CD1c-positive myeloid dendritic cell (primary cell): Measurements from ENCODE around the gene ITGA8.
"Not testable (repeated sequence)": the region's sequence is repeated elsewhere in the genome, so short reads cannot be mapped to it uniquely, and the experiment has no call there.

Experiments used
- DNase-seq: peaks from one replicate; pipeline ENCODE4 v3.0.0-alpha.2; 2016; ENCODE audit errors: extremely low spot score

Gene ITGA8

DNA sequence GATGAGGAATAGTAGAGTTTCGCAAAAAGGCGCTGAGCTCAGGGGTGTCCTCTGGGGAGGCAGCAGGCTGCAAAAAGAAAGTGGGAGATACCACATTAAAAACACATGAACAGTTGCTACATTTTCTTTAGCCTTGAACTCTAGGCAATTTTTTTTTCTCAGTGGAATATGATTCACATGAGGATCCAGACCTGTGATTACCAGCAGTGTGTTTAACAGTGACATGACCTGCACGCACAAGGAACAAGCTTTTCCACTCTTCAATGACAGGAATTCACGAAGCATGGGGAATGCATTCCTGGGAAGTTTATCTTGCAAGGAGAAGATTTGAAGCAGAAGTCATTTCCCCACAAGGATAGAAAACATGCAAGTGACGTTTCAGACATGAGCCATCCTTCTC is 161.6 kb downstream of the ITGA8 start:
- DNase-seq = no peak

DNA sequence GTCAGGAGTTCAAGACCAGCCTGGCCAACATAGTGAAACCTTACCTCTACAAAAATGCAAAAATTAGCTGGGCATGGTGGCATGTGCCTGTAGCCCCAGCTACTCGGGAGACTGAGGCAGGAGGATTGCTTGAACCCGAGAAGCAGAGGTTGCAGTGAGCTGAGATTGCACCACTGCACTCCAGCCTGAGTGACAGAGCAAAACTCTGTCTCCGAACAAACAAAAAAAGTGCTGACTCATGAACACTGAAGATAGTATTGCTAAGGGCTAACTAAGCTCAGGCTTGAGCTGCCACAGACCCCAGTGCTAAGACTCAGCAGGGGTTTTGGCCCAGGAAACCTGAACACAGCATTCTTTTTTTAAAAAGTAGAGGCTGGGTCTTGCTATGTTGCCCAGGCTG is 162.6 kb downstream of the ITGA8 start:
- DNase-seq = not testable (repeated sequence)

DNA sequence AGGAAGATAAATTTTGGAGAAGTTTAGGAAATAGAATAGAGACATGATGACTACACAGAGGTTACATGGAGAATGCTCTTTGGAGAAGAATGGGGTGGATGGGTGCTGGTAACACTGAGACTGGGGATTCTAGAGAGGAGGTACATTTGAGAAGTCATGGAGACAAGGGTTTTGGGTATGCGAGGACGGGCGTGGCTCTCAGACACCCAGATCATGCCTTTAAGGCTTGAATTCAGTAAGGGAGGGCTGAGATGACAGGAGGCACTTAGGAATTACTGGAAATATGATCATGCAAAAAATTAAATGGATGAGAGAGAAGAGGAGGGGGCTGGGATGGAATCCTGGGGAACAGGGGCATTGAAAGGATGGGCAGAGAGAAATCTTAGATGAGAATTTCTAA is 168.8 kb downstream of the ITGA8 start:
- no peak for DNase-seq

DNA sequence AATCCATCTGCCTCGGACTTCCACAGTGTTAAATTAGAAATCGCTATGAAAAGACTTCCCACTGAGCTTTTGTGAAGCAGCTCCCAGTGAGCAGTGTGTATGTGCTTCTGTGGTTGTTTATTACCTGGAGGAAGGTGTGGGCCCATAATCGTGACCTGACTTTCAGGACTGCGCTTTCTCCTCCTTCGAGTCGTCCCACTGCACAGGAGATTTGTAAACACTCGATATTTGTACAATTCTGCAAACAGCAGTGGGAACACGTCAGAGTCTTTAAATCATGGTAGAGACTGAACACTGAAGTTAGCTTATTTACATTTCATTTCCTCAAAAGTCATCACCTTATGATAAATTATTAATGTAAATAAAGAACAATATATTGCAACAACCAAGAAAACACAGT is 171.4 kb downstream of the ITGA8 start:
- no peak for DNase-seq

DNA sequence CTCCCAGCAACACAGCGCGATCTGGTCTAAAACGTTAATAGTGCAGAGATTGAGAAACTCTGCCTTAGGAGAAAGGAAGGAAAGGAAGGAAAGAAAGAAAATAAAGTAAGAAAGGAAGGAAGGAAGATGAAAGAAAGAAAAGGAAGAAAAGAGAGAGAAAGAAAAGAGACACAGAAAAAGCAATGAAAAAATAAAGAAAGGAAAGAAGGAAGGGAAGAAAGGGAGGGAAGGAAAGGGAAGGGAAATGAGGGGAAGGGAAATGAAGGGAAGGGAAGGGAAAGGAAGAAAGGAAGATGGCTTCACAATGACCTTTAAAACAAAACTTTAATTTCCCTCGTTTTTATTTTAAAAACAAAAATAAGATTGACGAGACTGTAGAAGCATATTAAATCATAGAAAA is 173.1 kb downstream of the ITGA8 start:
- no peak for DNase-seq

DNA sequence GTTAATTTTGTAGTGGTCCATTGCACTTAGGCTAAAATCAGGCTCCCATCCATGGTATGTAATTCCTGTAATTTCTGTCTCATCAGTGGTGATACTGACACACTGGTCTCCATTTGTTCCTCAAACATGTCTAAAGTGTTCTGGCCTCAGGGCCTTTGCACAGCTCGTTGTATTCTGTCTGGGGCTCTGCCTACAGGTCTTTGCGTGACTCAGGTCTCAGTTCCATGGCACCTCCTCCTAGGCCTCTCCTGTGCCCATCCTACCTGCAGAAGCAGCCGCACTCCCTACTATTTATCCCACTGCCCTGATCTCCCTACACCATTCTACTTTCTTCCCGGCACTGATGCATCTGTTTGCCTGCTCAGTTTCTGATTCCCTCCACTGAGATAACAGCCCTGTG is 173.8 kb downstream of the ITGA8 start:
- no peak for DNase-seq

DNA sequence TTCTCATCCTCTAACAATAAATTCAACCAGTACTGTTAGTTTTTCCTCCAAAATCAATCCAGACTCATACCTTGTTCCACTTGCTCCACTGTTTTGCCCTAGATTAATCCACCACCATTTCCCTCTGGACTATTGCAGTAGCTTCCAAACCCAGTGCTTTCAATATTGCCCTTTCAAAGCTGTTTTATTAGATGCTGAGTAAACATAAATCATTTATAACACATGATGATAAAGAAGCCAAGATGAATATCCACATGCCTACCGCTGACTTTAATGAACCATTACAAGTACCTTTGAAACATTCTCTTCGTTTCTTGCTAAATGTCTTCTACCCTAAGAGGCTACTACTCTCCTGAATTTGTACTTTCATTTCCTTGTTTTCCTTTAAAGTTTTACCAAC is 174.5 kb downstream of the ITGA8 start:
- DNase-seq = no peak

DNA sequence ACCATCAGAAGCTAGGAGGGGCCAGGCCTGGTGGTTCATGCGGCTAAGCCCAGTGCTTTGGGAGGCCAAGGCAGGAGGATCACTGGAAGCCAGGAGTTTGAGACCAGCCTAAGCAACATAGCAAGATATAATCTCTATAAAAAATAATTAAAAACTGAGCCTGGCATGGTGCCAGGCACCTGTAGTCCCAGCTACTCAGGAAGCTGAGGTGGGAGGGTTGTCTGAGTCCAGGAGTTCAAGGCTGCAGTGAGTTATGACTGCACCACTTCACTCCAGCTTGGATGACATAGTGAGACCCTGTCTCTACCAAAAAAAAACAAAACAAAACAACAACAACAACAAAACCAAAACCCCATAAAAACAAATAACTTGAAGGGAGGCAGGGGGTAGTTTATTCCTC is 175.7 kb downstream of the ITGA8 start:
- no peak for DNase-seq

DNA sequence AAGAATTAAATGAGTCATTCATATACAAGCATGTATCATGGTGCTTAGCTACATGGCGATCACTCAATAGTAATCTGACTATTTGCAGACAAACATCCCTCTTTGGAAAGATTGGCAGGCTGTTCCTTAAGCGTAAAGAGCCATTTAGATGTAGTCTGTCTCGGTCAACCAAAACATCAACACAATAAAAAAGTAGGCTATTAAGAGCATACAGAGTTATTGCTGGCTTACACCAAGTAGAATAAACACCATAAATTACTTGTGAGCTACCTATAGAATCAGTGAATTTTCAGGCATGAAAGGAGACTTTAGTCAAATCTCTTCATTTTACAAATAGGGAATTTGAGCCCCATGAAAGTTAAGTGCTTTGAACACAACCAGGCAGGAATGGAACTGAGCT is 176.9 kb downstream of the ITGA8 start:
- no peak for DNase-seq

DNA sequence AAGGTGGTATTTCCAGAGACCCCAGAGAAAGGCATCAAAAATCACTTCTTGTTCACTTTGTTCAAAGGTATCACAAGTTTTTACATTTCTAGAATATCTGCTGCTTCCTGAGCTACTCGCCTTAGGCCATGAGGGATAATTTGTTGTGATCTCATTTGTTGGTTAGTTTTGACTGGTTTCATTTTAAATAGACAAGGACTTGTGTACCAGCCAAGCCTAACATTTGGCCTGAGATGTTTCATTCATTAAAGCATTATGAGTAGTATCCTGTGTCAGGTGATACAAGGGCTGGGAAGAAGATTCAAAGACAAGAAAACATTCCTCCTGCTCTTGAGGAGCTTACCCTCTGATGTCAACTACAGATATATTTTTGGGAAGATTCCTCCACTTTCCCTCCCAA is 178.3 kb downstream of the ITGA8 start:
- no peak for DNase-seq

DNA sequence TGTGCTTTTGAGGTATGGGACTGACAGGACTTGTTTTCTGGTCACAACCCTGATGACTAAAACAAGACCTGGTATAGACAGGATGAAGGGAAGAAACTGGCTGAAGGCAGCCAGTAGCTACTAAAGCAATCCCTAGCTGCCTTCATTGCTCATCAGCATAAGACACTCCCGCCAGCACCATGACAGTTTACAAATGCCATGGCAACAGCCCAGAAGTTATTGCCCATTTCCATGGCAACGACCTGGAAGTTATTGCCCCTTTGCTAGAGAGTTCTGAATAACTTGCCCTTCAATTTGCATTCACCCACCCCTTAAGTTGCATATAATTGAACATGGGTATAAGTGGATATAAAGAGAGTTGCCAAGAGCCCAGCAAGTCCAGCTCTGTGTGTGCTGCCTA is 179.0 kb downstream of the ITGA8 start:
- no peak for DNase-seq

DNA sequence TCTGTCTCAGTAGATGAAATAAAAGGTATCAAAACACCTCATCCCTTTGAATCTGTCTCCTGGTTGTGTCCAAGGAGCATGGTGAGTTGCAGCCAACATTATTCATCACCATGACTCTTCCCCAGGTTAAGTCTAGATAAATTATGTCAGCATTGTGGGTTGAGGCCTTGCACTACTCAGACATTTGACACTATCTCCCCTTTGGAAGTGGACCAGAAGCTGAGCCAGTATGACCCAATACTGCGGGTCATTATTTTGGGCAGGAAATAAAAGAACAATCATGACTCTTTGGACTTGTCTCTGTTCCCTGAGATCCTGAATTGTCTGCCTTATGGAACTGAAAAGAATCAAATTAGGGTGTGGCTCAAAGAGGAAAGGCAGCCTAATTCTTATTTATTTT is 180.5 kb downstream of the ITGA8 start:
- DNase-seq = no peak

DNA sequence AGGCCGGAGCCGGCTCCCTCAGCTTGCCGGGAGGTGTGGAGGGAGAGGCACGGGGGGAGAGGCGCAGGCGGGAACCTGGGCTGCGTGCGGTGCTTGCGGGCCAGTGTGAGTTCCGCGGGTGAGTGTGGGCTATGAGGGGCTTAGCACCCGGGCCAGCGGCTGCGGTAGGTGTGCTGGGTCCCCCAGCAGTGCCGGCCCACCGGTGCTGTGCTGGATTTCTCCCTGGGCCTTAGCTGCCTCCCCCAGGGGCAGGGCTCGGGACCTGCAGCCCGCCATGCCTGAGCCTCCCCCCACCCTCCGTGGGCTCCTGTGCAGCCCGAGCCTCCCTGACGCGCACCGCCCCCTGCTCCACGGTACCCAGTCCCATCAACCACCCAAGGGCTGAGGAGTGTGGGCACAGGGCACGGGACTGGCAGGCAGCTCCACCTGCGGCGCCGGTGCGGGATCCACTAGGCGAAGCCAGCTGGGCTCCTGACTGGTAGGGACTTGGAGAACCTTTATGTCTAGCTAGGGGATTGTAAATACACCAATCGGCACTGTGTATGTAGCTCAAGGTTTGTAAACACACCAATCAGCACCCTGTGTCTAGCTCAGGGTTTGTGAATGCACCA is 184.7 kb downstream of the ITGA8 start:
- not testable (repeated sequence) for DNase-seq

DNA sequence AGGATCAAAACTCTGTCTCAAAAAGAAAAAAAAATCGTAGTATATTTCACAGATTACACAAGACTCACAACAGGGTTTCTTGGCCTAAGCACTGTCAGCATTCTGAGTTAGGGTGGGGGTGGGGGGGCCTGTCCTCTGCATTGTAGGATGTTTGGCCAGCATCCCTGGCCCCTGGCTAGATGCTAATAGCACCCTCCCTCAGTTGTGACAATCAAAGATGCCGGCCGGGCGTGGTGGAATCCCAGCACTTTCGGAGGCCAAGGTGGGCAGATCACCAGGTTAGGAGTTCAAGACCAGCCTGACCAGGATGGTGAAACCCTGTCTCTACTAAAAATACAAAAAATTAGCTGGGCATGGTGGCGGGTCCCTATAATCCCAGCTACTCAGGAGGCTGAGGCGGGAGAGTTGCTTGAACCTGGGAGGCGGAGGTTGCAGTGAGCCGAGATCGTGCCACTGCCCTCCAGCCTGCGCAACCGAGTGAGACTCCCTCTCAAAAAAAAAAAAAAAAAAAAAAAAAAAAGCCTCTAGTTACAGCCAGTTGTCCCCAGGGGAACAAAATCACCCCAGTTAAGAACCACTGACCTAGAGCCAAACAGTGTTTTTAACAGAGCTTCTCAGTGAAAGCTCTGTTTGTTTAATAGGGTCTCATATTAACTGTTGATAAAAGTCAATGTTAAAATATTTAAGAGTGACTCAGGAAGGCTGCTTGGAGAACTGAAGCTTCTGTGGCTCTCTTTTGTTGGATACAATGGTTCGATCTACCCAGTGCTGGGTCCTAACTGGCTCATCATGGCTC is 187.6 kb downstream of the ITGA8 start:
- DNase-seq = no peak

DNA sequence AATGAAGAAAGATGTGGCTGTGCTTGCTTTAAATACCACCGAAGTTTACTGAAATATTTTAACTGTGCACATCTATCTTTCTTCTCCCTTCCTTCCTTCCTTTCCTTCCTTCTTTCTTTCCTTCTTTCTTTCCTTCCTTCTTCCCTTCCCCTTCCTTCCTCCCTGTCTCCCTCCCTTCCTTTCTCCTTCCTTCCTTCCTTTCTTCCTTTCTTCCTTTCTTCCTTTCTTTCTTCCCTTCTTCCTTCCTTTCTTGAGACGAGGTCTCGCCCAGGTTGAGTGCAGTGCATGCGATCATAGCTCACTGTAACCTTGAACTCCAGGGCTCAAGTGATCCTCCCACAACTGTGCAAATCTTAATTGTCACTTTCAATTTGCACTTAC is 190.9 kb downstream of the ITGA8 start:
- no peak for DNase-seq

DNA sequence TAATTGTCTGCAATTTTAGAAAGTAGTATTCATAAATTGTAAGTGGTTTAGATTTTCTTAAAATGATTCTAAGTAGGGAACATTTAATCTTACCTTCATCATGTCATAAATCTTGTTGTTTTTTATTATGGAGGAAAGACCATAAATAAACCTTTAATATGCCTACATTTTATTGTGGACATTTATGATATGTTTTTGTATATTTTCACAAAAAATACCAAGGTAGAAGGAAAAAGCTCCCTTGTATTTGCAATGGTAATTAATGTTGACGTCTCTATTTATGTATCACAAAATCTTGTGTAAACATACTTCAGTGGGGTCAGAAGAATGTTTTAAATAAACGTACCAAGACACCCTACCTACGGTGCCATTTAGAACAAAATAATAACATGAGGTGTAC is 193.0 kb downstream of the ITGA8 start:
- no peak for DNase-seq

DNA sequence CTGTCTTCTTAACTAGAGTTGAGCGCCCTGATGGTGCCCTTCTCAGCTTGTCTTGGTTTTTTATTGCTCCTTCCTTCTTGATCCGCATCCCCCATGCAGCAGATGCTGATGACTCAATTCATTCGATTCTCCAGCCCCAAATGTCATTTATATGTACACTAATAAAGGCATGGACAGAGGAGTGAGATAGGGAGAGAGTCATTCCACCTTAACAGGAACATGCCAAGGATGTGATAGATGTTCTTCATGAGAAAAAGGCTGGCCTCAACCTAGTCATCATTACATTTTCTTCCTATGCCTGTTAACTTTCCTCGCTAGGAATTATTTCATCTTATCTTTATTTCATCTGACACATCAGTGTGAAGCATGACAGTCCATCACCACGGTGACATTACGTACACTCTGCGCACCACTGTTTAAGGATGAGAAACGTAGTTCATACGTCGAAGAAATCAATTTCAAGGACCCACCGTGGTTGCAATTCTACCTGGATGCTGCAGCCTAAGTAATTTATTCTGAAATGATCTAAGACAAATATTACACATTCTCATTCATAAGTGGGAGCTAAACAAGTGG is 198.3 kb downstream of the ITGA8 start:
- no peak for DNase-seq

DNA sequence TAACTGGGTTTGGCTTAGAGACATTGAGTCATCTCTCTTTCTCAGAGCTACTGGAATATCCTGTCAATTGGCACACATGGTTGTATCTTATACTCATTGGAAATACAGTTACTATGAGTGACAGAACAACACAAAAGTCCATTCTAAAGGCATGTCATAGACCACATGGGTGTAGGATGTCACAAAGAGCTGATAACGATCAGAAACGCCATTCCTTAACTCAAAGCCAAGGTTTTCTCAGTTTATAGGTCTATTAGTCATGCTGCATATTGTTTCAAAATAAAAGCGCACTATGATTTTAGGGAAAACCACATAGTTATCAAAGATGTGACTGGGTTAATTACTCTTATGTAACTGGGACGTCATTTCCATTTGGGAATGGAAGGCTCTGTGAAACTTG is 201.5 kb downstream of the ITGA8 start:
- no peak for DNase-seq

DNA sequence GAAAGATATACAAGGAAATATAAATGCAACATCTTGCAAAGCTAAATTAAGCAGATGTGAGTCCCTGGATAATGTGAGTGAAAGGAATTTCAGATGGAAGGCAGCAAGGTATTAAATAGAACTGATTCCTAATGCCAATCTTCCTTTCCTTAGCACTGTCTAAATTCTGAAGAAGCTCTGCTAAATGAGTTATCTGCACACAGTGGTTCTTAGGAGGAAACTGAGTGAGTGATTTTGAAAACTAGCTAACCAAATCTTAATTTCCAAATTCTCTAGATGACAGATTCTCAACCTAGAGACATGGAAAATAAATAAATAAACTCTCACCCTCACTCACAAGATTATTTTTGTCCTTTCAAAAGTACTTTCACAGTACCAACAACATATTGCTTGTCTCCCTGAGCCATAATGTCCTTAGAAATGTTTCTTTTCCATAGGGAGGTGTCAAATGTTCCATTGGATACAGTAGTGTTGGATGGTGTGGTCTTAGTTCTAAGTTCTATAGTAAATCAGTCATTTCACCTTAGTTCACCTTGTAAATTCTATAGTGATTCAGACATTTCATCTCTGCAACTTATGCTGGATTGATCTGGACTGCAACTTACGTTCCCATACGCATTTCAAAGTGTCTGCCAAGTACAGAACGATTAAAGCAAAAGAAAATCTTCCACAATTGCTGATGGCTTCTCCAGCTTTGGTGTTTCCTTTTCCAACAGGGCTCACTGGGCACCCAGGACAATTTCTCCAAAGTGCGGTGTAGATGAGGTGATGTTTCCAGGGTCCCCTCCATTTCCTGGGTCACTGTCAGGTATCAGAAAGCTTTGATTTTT is 203.3 kb downstream of the ITGA8 start:
- no peak for DNase-seq

DNA sequence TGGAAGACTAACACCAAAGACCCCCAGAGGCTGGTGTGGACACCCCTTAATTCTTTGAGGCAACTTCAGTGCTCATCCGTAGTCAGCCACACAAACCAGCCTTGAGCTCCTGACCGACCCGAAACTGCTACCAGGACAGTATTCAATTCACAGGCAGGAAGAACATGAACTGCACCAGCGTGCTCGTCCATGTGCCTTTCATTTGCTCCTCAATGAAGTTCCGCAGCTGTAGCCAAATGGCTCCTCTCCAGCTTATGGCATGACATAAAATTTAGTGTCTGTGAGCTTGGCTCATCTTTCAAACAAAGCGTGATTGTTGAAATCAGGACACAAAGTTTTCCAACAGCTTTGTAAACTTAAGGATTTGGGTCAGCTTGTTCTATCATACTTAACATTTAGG is 204.5 kb downstream of the ITGA8 start:
- no peak for DNase-seq

DNA sequence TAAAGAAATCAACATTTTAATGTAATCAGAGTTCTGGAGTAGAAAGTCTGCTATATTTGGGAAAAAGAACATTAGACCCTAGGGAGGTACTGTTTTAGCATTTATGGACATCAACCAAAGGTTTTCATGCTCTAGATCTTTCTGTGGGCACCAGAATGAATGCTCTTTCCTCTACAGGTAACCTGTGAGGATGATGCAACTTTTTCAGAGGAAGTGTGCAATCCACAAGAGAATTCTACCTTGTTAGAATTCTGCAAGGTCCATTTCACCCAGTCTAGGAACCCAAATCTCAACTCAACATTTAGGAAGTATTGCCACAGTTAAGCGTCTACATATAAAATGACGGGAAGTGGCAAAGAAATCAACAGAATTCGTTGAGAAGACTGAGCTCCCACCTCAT is 208.8 kb downstream of the ITGA8 start:
- DNase-seq = no peak

DNA sequence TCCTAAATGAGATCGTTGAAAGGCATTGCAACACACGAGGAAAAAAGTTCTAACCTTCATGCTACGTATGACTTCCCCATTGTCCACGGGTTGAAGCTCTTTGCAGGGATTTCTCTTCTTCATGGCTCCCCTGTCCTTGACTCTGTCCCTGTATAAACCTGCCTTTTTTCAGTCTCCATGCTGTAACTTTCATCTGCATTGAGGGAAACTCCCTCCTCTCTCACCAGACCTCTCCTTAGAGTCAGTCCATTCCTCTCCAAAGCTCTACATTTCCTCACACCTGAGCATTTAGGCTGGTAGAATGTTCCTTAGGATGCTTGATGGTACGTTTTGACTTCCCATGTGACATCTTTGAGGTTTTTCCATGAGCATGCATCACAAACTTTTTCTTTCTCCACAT is 214.4 kb downstream of the ITGA8 start:
- no peak for DNase-seq
